Measurements from ENCODE around the gene AVPR2.

AVPR2 gene

GRCh38 chrX:153934148-153934761 is 29.8 kb downstream of the AVPR2 start:
- no peak for DNase-seq

GRCh38 chrX:153934762-153935325 is 30.4 kb downstream of the AVPR2 start, which contains the start of gene NAA10:
NAA10 (minus strand) TSS chrX:153935037; CDS start chrX:153934904, 133 bp downstream.
- peak; percentile 74 for DNase-seq

GRCh38 chrX:153935326-153935851 is 30.9 kb downstream of the AVPR2 start:
- DNase-seq: no peak

- no peak for DNase-seq
Measured at GRCh38 chrX:153937056-153937455, 32.6 kb downstream of the AVPR2 start.

GRCh38 chrX:153938226-153938786 is 33.8 kb downstream of the AVPR2 start:
- DNase-seq: no peak

- DNase-seq: no peak
Measured at GRCh38 chrX:153939573-153939972, 35.1 kb downstream of the AVPR2 start.

- DNase-seq: no peak
Measured at GRCh38 chrX:153941336-153942252, 37.1 kb downstream of the AVPR2 start.

GRCh38 chrX:153944140-153944799 is 39.8 kb downstream of the AVPR2 start, which contains the start of gene RENBP:
RENBP (minus strand) TSS chrX:153944643; CDS start chrX:153944610, 33 bp downstream.
- peak; percentile 39 for DNase-seq

GRCh38 chrX:153944800-153945150 is 40.3 kb downstream of the AVPR2 start:
- no peak for DNase-seq

GRCh38 chrX:153945956-153946943 is 41.8 kb downstream of the AVPR2 start:
- no peak for DNase-seq

- peak; percentile 82 for DNase-seq
Measured at GRCh38 chrX:153947009-153947769, 42.7 kb downstream of the AVPR2 start.

GRCh38 chrX:153948002-153948466 is 43.6 kb downstream of the AVPR2 start:
- DNase-seq: no peak

- DNase-seq: no peak
Measured at GRCh38 chrX:153948847-153949805, 44.7 kb downstream of the AVPR2 start.

GRCh38 chrX:153950127-153950526 is 45.7 kb downstream of the AVPR2 start:
- no peak for DNase-seq

GRCh38 chrX:153951683-153952372 is 47.4 kb downstream of the AVPR2 start:
- DNase-seq: no peak

- DNase-seq: no peak
Measured at GRCh38 chrX:153952373-153953026, 48.0 kb downstream of the AVPR2 start.

- peak; percentile 78 for DNase-seq
Measured at GRCh38 chrX:153953342-153953830, 48.9 kb downstream of the AVPR2 start.
